T-helper 2 cell treated with Interferon-gamma antibody and Interleukin-4, amounts not matched to agents 100 ng/mL and 5 ng/mL, for 36 hours (primary cell): ENCODE results near the gene TBKBP1. TPM values are rescaled to one million over a fixed set of nuclear protein-coding genes. Genes with fewer than 3 reads are reported as not detected.

Experiments used
- intact Hi-C: fragments of 100-400 bp; cut with micrococcal nuclease; formaldehyde crosslinking; loops from one replicate; pipeline ENCODE4 v1.15.1; 2023
- total RNA-seq: library from RNA; stranded (reverse); gene quantifications from 2 replicates; pipeline ENCODE4 v1.2.3, GENCODE V29; 2022

TBKBP1 gene
- total RNA-seq, 1 donor from 2014 or later: 1.2 TPM

DNA sequence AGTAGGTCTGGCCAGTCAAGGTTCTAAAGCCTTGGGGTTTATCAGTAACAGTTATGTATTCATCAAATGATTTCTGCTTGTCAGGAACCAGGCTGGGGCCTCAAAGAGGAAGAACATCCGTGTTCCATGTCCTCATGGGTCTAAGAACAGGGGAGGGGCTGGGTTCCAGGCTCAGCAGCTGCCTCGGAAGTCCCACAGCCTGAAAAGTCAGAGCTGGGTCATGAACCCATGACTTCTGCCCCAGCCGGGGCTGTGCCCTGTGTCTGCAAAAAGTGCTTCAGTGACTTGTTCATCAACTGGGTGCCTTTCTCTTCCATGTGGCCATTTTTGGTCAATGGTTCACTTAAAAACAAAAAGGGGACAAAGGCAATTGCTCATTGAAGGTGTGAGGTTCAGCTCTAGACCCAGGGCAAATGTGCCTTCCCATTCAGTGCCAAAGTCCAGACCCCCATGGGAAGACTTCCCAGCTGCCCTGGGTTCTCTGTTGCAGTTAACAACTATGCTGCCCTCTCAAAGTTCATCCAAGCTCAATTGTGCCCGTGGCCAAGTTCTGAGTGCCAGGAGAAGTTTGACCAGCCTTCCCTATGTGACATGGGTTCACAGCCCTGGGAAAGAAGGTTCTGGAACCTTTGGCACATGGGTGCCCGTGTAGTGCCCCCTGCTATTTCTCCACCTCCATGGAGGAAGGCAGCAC is 18.5 kb downstream of the TBKBP1 start:
- intact Hi-C loops: no loop called here

- intact Hi-C loops: no loop called here
Observed at GRCh38 chr17:47713980-47714700, 20.2 kb downstream of the TBKBP1 start.

- intact Hi-C loops: no loop called here
Observed at GRCh38 chr17:47714773-47715396, 20.9 kb downstream of the TBKBP1 start.

- intact Hi-C loops: loop anchor here (2.0 kb wide), 1 partner anchor 17 kb away; no protein-coding TSS in a partner anchor
Observed at GRCh38 chr17:47715669-47716325, 21.8 kb downstream of the TBKBP1 start.

DNA sequence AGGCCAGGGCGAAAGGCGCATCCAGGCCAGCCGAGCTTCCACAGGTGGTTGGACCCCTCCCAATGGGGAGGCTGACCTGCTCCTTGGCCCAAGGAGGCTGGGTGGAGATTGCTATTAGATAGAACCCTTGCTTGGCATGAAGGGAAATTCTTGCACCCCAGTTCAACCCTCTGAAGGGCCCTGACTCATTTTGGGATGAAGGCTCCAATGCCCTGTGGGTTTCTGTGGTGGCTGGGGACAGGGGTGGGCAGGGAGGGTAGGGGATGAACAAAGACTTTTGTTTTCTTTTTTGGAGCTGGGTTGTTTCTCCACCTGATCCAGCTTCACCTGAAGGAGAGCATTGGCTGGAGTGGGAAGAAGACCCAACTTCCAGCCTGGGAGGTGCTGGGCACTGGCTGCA is 22.4 kb downstream of the TBKBP1 start:
- intact Hi-C loops: loop anchor here (2.0 kb wide), 1 partner anchor 18 kb away; no protein-coding TSS in a partner anchor

- intact Hi-C loops: loop anchor here (2.0 kb wide), 1 partner anchor 18 kb away; no protein-coding TSS in a partner anchor
Observed at GRCh38 chr17:47717261-47717697, 23.3 kb downstream of the TBKBP1 start.

- intact Hi-C loops: loop anchor here (2.0 kb wide), 1 partner anchor 19 kb away; no protein-coding TSS in a partner anchor
Observed at GRCh38 chr17:47717979-47718621, 24.1 kb downstream of the TBKBP1 start.

DNA sequence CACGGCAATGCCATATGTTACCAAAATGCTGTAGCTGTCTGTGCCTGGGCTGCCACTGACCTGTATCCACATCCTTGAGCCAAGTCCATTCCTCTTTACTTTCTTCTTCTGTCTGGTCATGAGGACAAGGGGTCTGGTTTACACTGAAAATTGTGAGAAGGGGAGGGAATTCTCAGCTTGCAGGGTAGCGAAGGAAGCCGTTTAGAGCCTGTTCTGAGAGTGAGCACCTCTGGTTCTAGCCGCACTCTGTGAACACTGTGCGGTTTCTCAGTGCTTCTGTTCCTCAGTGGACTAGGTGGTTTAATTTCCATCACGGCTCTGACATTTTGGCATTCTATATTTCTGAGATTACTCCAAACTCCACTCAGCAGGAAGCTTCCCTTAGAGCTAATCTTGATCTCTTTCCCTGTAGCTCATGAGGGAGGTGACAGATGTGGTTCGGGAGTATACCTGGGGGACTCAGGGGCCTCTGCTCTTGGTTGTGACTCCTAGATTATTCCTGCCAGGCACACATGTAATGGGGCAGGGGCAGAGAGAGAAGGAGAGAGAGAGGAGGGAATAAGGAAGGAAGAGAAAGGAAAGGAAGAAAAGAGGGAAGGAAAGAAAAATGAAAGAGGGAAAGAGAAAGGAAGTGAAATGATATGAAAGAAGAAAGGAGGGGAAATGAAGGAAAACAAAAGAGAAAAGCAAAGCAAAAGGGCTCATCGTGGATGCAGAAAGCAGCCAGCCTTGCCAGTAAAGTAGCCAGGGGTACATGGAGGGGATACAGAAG is 24.9 kb downstream of the TBKBP1 start:
- intact Hi-C loops: no loop called here

DNA sequence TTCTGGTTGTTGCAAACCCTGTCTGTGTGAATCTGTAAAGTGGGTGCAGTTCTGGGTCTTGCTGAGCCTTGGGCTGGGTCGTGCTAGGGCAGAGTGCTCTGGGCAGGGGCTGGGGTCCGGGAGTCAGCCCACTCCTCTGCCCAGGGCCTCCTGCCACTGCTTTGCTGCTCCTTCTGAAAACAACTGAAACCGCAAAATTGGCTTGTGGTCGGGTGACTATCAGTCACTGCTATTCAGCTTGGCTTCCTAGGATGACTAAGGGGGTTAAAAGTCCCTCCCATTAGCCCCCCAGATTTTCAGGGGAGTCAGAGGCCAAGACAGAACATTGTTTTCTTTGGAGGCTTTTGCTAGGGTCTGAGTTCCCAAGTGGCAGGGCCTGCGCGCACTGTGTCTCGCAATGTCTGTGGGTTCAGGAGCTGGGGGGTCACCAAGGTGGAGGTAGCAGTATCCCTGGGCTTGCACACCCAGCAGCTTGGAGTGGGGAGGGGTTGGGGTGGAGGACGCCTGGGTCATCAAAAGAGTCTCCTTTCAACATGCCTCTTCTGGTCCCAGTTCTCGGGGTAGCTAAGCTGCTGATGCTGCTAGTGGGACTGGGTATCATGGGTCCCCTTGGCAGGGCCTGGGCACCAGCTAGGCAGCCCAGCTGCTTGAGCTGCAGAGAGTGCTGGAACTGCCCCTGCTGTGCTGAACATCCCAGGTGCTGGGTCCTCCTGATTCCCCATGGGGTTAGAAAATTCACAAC is 25.6 kb downstream of the TBKBP1 start:
- intact Hi-C loops: no loop called here

DNA sequence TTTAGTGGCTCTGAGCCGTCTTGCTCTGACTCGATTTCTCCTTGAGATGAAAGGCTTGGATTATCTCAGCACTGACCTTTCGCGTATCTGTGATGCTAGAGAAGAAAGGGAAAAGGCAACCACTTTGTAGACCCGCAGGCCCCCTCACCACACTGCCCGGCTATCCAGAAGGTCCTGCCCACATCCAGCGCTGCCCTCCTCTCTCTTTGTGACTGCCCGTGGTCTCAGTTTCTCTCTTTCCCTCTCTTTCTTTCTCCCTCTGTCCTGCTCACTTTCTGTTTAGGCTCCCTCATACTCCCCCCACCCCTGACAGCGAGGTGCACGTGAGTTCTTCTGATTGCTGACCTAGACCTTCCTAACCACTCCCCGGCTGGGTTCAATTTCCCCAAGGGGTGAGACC is 26.2 kb downstream of the TBKBP1 start:
- intact Hi-C loops: no loop called here

DNA sequence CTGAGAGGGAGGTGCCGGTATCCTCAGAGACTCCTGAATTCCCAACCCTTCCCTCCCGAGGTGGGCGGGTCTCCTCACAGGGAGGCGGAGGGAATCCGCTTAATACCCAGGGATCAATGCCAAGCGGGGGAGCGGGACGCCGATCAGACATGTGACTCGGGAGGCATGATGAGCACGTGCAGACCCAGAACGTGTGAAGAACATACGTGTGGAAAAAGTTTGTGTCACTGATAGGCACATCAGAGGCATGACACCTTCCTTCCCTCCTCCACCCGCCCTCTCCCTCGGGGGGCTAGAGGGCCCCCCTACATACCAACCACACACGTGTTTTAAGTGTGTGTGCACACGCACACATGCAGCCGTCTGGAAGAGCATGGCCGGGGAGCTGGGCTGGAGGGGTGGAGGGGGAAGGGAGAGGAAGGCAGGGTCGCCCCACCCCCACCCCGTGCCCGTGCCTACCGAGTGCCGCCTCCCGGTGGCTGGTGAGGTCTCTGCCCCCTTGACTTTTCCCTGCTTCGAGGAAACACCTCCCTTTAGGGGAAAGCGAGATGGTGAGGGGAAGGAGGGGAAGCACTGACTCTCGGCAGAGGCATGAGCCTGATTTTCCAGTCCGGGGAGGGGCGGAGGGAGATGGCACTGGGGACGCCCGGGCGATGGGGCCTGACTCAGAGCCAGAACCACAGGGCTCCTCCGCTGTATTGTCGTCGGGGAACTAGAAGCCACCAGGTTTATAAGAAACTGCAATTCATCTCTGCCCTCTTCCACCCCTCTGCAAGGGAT is 27.0 kb downstream of the TBKBP1 start:
- intact Hi-C loops: loop anchor here (1.0 kb wide), 1 partner anchor 12 kb away; the partner anchor contains the start of gene TBX21

DNA sequence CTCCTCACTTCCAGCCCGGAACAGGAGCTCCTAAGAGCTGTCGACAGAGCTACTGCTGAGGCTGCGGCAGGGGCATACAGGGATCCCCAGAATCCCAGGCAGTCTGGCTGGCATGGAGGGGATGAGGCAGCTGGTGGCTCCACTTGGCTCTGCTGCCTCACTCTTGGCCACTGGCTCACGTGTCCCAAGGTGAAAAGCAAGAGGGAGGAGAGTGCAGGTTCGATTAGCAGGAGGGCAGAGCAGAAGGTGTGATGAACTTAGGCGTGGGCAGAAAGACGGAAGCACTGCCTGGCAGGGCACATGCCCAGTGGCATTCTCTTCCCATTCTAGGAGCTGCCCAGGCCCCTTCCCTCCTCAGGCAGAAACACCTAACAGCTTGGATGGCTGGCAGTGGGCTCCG is 27.8 kb downstream of the TBKBP1 start:
- intact Hi-C loops: loop anchor here (1.0 kb wide), 1 partner anchor 12 kb away; the partner anchor contains the start of gene TBX21

DNA sequence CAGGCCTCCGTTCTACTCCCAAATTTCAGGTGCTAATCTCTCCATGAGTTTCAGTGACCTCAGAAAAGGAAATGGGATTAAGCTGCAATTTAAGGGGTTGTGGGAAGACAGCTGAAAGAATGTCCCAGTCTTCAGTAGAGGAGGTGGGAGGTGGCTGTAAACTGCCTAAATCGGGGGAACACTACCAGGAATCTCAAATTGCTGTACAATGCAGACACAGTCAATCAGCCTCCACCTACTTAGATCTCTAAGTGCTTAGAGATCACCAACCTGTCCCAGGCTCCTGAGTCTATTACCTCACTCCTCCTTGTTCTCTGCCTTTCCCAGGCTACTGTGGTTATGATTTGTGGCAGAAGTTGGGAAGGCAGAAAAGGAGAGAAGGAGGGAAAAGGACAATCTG is 30.7 kb downstream of the TBKBP1 start:
- intact Hi-C loops: no loop called here

GRCh38 chr17:47725446-47726111 is 31.6 kb downstream of the TBKBP1 start:
- intact Hi-C loops: no loop called here

DNA sequence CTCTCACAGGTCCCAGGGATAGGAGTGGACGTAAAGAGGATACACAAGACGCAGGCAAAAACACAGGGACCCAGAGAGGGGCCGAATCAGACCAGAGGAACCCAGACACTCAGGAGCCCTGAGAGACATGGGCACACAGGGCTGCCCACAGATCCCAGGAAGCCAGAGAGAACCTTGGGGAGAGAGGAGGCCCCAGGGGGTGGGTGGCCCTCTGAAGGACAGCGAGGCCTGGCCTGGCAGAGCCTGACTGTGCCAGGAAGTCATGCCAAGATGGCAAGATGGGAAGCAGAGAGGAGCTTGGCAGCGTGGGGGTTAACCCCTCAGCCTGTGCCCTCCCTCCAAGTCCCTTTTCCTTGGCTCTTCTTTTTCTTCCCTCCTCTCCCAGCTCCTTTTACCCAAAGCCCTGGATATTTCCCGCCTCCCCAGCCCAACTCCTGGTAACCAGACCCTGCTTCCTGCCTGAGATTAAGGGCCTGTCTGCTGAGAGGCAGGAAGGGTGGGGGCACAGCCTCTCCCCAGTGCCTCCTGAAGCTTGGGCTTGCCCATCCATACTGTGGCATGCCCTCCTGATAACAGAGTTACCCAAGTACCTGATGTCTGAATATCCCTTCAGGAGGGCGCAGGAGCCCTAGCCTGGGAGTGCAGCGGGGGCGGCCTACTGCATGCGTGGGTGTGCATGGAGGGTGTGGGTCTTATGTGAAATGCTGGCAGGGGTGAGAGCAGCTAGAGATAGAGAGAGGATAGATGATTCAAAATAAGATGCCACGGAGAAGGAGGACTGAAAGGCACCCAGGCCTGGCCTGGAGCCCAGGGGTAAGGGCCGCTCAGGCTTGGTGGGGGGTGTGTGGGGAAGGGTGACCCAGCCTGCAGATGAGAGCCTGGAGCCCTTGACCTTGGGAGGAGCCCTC is 33.1 kb downstream of the TBKBP1 start:
- intact Hi-C loops: no loop called here

GRCh38 chr17:47727704-47728036 is 33.7 kb downstream of the TBKBP1 start:
- intact Hi-C loops: no loop called here

DNA sequence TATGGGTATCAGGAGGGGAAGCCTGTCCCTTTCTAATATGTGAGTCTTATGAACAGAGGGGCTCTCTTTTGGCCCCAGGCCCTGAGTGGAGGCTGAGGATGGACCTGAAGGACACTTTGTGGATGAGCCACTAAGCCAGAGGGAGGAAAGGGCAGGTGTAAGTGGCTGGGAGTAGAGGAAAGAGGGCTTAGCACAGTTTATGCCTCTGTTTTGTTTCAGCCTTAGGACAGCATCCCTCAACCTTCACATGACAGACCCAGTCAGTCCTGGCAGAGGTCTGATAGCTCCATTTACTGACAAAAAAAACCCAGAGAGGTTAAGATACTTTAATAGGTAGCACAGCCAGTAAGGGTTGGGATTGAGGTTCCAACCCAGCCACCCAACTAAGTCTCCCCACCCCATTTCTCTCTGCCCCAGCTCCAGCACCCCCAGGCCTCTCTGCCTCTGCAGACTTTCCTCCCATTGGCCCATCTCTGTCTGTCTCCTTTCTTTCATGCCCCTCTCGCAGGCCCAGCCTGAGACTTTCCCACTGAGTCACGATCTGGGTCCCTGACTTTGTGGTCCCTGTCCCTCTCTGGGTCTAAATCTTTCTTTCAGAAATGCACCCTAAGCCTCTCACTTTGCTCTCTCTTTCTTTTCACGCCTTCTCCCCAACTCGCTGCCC is 34.4 kb downstream of the TBKBP1 start:
- intact Hi-C loops: no loop called here
